ENCODE data around the gene NDUFAF3.
A peak's percentile ranks its signal among the peaks of the same experiment; 100 is the strongest.

The NDUFAF3 gene, protein sequence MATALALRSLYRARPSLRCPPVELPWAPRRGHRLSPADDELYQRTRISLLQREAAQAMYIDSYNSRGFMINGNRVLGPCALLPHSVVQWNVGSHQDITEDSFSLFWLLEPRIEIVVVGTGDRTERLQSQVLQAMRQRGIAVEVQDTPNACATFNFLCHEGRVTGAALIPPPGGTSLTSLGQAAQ

DNA sequence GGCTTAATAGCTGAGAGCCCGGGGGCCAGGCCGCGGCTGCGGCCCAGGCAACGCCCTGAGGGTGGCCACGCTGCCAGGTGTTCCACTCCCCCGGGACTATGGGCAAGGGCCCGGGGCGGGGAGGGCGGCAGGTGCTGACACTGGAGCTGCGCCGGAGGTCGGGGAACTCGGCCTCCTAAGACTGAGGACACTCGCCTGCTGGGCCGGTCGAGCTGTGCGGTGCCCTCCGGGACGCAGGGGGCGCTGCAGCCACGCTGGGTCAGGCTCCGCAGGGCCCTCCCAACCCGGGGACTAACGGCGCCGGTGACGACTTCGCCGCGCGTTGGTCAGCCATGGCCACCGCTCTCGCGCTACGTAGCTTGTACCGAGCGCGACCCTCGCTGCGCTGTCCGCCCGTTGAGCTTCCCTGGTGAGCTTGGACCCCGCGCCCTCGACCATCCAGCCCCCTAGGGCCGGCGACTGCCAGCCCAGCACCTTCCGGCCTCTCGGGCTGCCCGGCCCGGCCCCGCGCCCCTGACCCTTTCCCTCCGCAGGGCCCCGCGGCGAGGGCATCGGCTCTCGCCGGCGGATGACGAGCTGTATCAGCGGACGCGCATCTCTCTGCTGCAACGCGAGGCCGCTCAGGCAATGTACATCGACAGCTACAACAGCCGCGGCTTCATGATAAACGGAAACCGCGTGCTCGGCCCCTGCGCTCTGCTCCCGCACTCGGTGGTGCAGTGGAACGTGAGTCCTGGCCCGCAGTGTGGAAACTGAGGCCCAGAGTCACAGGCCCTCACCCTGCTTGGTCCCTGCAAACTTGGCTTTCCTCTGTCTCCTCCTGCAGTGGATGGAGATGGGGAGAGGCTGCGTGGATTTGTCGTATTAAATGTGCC lies at the start of gene NDUFAF3:
NDUFAF3 (plus strand) TSS at position 309 of the 875 bp plus-strand sequence; CDS start at position 333, 24 bp downstream.
- peak; percentile 92 for DNase-seq (ENCODE audit: low read depth)
- peak within 1 kb of the TSS; percentile 81 for H3K4me3 ChIP-seq (ENCODE audit: control insufficient read depth, low read depth, low read length)
- TF ChIP-seq, protein P1, sequence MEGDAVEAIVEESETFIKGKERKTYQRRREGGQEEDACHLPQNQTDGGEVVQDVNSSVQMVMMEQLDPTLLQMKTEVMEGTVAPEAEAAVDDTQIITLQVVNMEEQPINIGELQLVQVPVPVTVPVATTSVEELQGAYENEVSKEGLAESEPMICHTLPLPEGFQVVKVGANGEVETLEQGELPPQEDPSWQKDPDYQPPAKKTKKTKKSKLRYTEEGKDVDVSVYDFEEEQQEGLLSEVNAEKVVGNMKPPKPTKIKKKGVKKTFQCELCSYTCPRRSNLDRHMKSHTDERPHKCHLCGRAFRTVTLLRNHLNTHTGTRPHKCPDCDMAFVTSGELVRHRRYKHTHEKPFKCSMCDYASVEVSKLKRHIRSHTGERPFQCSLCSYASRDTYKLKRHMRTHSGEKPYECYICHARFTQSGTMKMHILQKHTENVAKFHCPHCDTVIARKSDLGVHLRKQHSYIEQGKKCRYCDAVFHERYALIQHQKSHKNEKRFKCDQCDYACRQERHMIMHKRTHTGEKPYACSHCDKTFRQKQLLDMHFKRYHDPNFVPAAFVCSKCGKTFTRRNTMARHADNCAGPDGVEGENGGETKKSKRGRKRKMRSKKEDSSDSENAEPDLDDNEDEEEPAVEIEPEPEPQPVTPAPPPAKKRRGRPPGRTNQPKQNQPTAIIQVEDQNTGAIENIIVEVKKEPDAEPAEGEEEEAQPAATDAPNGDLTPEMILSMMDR (conservative IDR thresholded peaks at IDR 0.05; ENCODE audit: control insufficient read depth, insufficient read depth, low read depth, low read length) = peak; percentile 69

DNA sequence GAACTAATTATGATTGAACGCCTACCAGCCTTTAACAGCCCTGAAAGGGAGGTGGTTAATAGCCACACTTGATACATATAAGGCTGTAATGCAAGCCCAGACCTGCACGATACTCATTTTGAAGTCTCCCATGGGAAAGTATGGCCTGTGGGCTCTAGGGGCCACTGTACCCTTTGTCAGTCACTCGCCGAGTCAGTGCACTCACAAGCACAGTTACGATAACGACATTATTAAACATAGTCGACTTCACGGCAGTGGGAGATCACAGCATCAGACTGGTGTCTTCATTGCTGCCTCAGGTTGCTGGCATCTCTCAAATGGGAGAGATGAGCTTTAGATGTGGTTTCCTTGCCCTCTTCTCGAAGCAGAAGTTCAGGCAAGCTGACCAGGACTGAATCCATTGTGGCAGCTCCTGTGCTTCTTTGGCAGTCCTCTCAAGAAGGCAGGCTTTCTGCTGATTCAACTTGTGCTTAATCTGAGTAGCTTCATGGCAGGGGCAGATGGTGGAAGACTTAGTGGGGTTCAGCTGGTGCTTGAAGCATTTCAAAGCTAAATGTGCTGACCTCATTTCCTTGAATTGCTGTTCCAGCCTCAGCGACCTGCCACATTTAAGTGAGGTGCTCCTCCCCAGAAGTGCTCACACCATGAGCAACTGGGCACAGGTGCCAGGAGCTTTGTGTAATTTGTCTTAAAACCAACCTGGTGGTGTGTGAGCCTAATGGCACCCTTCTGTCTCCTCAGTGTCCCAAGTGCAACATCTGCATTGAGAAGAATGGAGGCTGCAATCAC lies 47.7 kb upstream of the NDUFAF3 start:
- DNase-seq (ENCODE audit: low read depth) = no peak
- TF ChIP-seq, protein P1 (conservative IDR thresholded peaks at IDR 0.05; ENCODE audit: control insufficient read depth, insufficient read depth, low read depth, low read length) = no peak

DNA sequence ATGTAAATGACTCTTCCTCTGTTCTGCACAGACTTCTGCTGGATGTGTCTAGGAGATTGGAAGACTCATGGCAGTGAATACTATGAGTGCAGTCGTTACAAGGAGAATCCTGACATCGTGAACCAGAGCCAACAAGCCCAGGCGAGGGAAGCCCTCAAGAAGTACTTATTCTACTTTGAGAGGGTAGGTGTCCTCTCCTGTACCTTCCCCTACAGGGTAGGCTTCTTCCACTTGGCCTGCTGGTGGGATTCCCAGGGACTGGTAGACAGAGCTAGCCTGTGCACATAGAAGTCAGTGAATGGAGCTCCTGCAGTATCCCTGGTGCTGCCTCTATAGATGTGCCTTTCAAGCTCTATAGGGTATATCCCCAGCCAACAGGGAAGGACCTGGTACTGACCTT lies 42.5 kb upstream of the NDUFAF3 start:
- TF ChIP-seq, protein P1 (conservative IDR thresholded peaks at IDR 0.05; ENCODE audit: control insufficient read depth, insufficient read depth, low read depth, low read length) = no peak
- no peak for DNase-seq (ENCODE audit: low read depth)
- no peak overlapping the region for H3K4me3 ChIP-seq (ENCODE audit: control insufficient read depth, low read depth, low read length)

More for the DNA sequence above, 47.7 kb upstream of the NDUFAF3 start:
- H3K4me3 ChIP-seq (ENCODE audit: control insufficient read depth, low read depth, low read length) = no peak overlapping the region

DNA sequence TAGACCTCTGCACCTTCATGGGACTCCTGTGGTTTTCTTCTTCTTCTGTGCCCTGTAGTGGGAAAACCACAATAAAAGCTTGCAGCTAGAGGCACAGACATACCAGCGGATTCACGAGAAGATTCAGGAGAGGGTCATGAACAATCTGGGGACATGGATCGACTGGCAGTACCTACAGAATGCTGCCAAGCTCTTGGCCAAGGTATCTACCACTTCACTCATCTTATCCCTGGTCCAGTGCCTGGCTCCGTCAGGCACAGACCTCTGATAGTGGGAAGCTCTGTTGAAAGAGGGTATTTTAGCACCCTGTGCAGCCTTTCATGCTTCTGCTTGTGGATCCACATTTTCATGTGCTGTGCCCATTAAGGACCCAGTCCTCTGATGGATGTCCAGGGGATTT lies 41.6 kb upstream of the NDUFAF3 start:
- no peak for DNase-seq (ENCODE audit: low read depth)
- TF ChIP-seq, protein P1 (conservative IDR thresholded peaks at IDR 0.05; ENCODE audit: control insufficient read depth, insufficient read depth, low read depth, low read length) = no peak
- no peak overlapping the region for H3K4me3 ChIP-seq (ENCODE audit: control insufficient read depth, low read depth, low read length)

DNA sequence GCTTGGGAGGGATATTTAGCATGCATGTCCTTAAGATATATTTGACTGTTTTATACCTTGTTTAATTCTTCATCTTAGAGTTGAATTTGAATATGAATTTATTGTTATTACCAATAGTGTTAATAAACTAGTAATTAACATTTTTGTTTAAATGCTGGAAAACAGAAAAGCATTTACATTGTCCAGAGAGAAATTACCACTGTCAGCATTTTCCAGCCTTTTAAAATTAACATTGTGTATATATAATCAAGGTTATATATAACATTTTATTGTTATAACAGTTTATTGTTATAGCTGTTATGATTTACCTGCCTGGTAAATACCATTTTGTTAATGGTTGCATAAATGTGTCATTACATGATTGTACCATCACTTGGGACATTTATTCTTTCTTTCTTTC lies 39.9 kb upstream of the NDUFAF3 start:
- TF ChIP-seq, protein P1 (conservative IDR thresholded peaks at IDR 0.05; ENCODE audit: control insufficient read depth, insufficient read depth, low read depth, low read length) = no peak

DNA sequence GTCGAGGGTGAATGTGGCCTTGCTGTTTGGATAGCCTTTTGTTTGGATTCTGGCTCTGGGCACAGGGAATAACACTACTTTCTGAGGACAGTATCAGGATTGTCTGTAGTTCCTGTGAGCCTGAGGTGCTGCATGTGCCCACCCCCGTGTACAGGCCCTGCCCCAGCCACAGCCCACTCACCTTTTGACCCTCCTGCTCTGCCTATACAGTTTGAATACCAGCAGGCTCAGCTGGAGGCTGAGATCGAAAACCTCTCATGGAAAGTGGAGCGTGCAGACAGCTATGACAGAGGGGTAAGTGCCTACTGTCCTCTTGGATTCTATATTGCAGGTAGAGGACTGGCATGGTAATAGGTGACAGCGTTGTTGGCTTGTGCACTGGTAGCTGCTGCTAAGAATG lies 39.2 kb upstream of the NDUFAF3 start:
- no peak for DNase-seq (ENCODE audit: low read depth)
- no peak overlapping the region for H3K4me3 ChIP-seq (ENCODE audit: control insufficient read depth, low read depth, low read length)
- TF ChIP-seq, protein P1 (conservative IDR thresholded peaks at IDR 0.05; ENCODE audit: control insufficient read depth, insufficient read depth, low read depth, low read length) = no peak

More for the DNA sequence above, 39.9 kb upstream of the NDUFAF3 start:
- no peak for DNase-seq (ENCODE audit: low read depth)
- no peak overlapping the region for H3K4me3 ChIP-seq (ENCODE audit: control insufficient read depth, low read depth, low read length)

All from fibroblast of mammary gland (primary cell).